K562 (cell line): ENCODE data around the gene TMEM79. TPM values are rescaled to one million over a fixed set of nuclear protein-coding genes. Genes with fewer than 3 reads are reported as not detected.

Experiments used
- ATAC-seq: fragments of 200-7000 bp; cut with Tn5 transposase; 3 replicates; pipeline ENCODE4 v1.9.1; 2020; ENCODE audit warnings: moderate library complexity
- BruUV-seq: library from RNA; stranded (reverse); fragments of 400-500 nt; replicated peaks from 2 replicates; lab custom pipeline; 2021; lab: Mats Ljungman, UMichigan
- CTCF ChIA-PET: fragments of 300-600 bp; formaldehyde crosslinking; extraction: SDS; loops from one replicate; lab custom pipeline; 2021; ENCODE audit warnings: low intra/inter-chr PET ratio; lab: Yijun Ruan, JAX
- POLR2A ChIA-PET: fragments of 300-600, 350-650 bp; sonication (Branson Sonifier 250); formaldehyde crosslinking; extraction: SDS; loops from one replicate; lab custom pipeline; 2021; ENCODE audit warnings: antibody characterized with exemption, inconsistent platforms; lab: Yijun Ruan, JAX
- DNase-seq, 4 experiments: peaks; one replicate each; pipeline versions ENCODE4 v3.0.0 to v3.0.0-alpha.2; 2011 to 2018; ENCODE audit warnings: low spot score in 3 of 4, mixed read lengths in 3 of 4; ENCODE audit errors: extremely low read depth in 1 of 4
- FAIRE-seq: peaks from 2 replicates; lab custom pipeline; 2011; peaks lifted over from hg19 to GRCh38; lab: Jason Lieb, UNC
- H2AFZ ChIP-seq: 2 replicates; pipeline ENCODE4 v1.6.0; 2011; ENCODE audit warnings: low read depth, low read length, control low read depth, inconsistent platforms
- H3K27ac ChIP-seq: fragments of 200-600 bp; 3 replicates; pipeline ENCODE4 v1.8.0; 2011; ENCODE audit warnings: low read depth, mild to moderate bottlenecking, control low read depth, inconsistent platforms, low read length, moderate library complexity, mixed read lengths; ENCODE audit errors: extremely low read depth
- H3K27me3 ChIP-seq, 2 experiments: fragments of 300-600 bp in 1 of 2; 2 replicates in 1 of 2; 3 replicates in 1 of 2; pipeline versions ENCODE4 v1.6.0 to v1.8.0; 2011; ENCODE audit warnings: inconsistent platforms in 2 of 2, low read length in 2 of 2, mild to moderate bottlenecking in 1 of 2, mixed read lengths in 1 of 2, moderate library complexity in 1 of 2; ENCODE audit not compliant: control insufficient read depth in 2 of 2, insufficient read depth in 2 of 2
- H3K36me3 ChIP-seq: fragments of 300-600 bp; 3 replicates; pipeline ENCODE4 v1.8.0; 2011; ENCODE audit warnings: mild to moderate bottlenecking, low read length, inconsistent platforms; ENCODE audit not compliant: control insufficient read depth, insufficient read depth
- H3K4me1 ChIP-seq, 2 experiments: fragments of 200-600 bp in 1 of 2; replicated peaks in 1 of 2; 2 replicates in 1 of 2; 3 replicates in 1 of 2; pipeline versions ENCODE4 v1.5.1 to v1.8.0; 2011; ENCODE audit warnings: inconsistent platforms in 2 of 2, low read length in 2 of 2, mild to moderate bottlenecking in 1 of 2, mixed read lengths in 1 of 2, moderate library complexity in 1 of 2; ENCODE audit not compliant: control insufficient read depth in 2 of 2, insufficient read depth in 2 of 2
- H3K4me2 ChIP-seq: 2 replicates; pipeline ENCODE4 v1.6.1; 2011; ENCODE audit warnings: low read length, control low read depth, inconsistent platforms, mixed read lengths; ENCODE audit not compliant: insufficient read depth
- H3K4me3 ChIP-seq: fragments of 200-600 bp; sonication (generic), shearing (Covaris generic); 2 replicates; pipeline ENCODE4 v1.5.1; 2016; ENCODE audit warnings: control low read depth, inconsistent platforms
- H3K79me2 ChIP-seq: fragments of 200-600 bp; 3 replicates; pipeline ENCODE4 v1.8.0; 2011; ENCODE audit warnings: low read length, inconsistent platforms; ENCODE audit not compliant: control insufficient read depth, insufficient read depth
- H3K9ac ChIP-seq, 2 experiments: 2 replicates each; pipeline versions ENCODE4 v1.6.0 to v1.6.1; 2011; ENCODE audit warnings: low read depth in 2 of 2, low read length in 2 of 2, control low read depth in 1 of 2, inconsistent platforms in 1 of 2, mild to moderate bottlenecking in 1 of 2, mixed read lengths in 1 of 2; ENCODE audit not compliant: insufficient read depth in 1 of 2
- H3K9me1 ChIP-seq: one replicate; pipeline ENCODE4 v1.6.0; 2011; ENCODE audit warnings: inconsistent platforms, mild to moderate bottlenecking, low read length, moderate library complexity; ENCODE audit not compliant: control insufficient read depth, insufficient read depth
- H3K9me3 ChIP-seq: replicated peaks from 2 replicates; pipeline ENCODE4 v1.5.1; 2011; ENCODE audit warnings: low read depth, low read length, inconsistent platforms; ENCODE audit not compliant: control insufficient read depth, insufficient read depth
- H4K20me1 ChIP-seq: replicated peaks from 2 replicates; pipeline ENCODE4 v1.6.1; 2011; ENCODE audit warnings: low read length, inconsistent platforms, mixed read lengths; ENCODE audit not compliant: control insufficient read depth, insufficient read depth
- ARID3B ChIP-seq: fragments of 250-450 bp; sonication (Bioruptor Pico); IDR thresholded peaks from 2 replicates; pipeline ENCODE4 v1.4.0; 2020; ENCODE audit warnings: borderline replicate concordance
- CBX2 ChIP-seq: fragments of 200-600 bp; sonication (generic); IDR thresholded peaks from one replicate; pipeline ENCODE4 v1.6.1; 2012; ENCODE audit warnings: mild to moderate bottlenecking, low read length, inconsistent platforms; ENCODE audit not compliant: insufficient read depth, poor library complexity, severe bottlenecking
- GATA2 ChIP-seq: sonication (generic); formaldehyde crosslinking; IDR thresholded peaks from 2 replicates; pipeline ENCODE4 v1.4.0; 2020; ENCODE audit warnings: mild to moderate bottlenecking, missing genetic modification reagents
- GATAD2A ChIP-seq: fragments of 450-650 bp; IDR thresholded peaks from 2 replicates; pipeline ENCODE4 v1.6.1; 2017
- HDAC1 ChIP-seq, 2 experiments: fragments of 450-650 bp; IDR thresholded peaks; 2 replicates each; pipeline ENCODE4 v1.6.1; 2016 to 2017; ENCODE audit warnings: inconsistent platforms in 1 of 2, mild to moderate bottlenecking in 1 of 2, moderate library complexity in 1 of 2
- HSF4 ChIP-seq: fragments of 250-450 bp; sonication (Bioruptor Pico); IDR thresholded peaks from 2 replicates; pipeline ENCODE4 v2.1.2; 2022; ENCODE audit warnings: mild to moderate bottlenecking, moderate library complexity, borderline replicate concordance
- NR2F6 ChIP-seq: fragments of 450-650 bp; formaldehyde crosslinking; IDR thresholded peaks from 2 replicates; pipeline ENCODE4 v1.4.0; 2020; ENCODE audit warnings: mild to moderate bottlenecking
- POLR2G ChIP-seq: fragments of 200-400 bp; formaldehyde crosslinking; IDR thresholded peaks from 2 replicates; pipeline ENCODE4 v1.6.1; 2017; ENCODE audit warnings: low read depth, mild to moderate bottlenecking, antibody characterized with exemption, low read length, moderate library complexity
- SPI1 ChIP-seq: IDR thresholded peaks from 2 replicates; pipeline ENCODE4 v1.6.1; 2011; ENCODE audit warnings: low read depth, low read length, control low read depth, borderline replicate concordance
- SRF ChIP-seq, 2 experiments: fragments of 250-450, 450-650 bp in 1 of 2; sonication (Bioruptor Pico) in 1 of 2; sonication (generic) in 1 of 2; formaldehyde crosslinking; IDR thresholded peaks; 2 replicates each; pipeline versions ENCODE4 v1.5.0 to v1.5.1; 2020 to 2022; ENCODE audit warnings: mild to moderate bottlenecking in 1 of 2, missing genetic modification reagents in 1 of 2
- U2AF2 ChIP-seq: fragments of 200-400 bp; formaldehyde crosslinking; optimal IDR thresholded peaks from 2 replicates; pipeline ENCODE3; 2017; ENCODE audit warnings: low read depth, mild to moderate bottlenecking, low read length
- ZKSCAN8 ChIP-seq: fragments of 200-800 bp; sonication (Bioruptor generic); IDR thresholded peaks from 2 replicates; pipeline ENCODE4 v1.6.1; 2016; ENCODE audit warnings: missing genetic modification characterization, missing compliant biosample characterization
- ZNF311 ChIP-seq: fragments of 250-450 bp; sonication (Bioruptor Pico); IDR thresholded peaks from 2 replicates; pipeline ENCODE4 v1.4.0; 2020; ENCODE audit warnings: mild to moderate bottlenecking, moderate library complexity
- ZNF408 ChIP-seq: fragments of 250-450 bp; sonication (Bioruptor Pico); IDR thresholded peaks from 2 replicates; pipeline ENCODE4 v1.4.0; 2020; ENCODE audit warnings: low read depth, mild to moderate bottlenecking, moderate library complexity
- ZNF764 ChIP-seq: fragments of 250-450 bp; sonication (Bioruptor Pico); IDR thresholded peaks from 2 replicates; pipeline ENCODE4 v1.4.0; 2020; ENCODE audit warnings: low read depth, mild to moderate bottlenecking, moderate library complexity
- WGBS: fragments of 100-300 bp; shearing (Covaris generic); methylation state at CpG from one replicate; pipeline ENCODE4 v1.1.6; 2016; ENCODE audit warnings: low coverage, mixed read lengths; ENCODE audit not compliant: insufficient coverage; ENCODE audit errors: missing lambda C conversion rate; 5-methylcytosine and 5-hydroxymethylcytosine counted together
- in situ Hi-C: fragments of 300-500 bp; cut with MboI; formaldehyde crosslinking; loops from 4 replicates; pipeline ENCODE4 v1.15.0; 2018; ENCODE audit warnings: inconsistent platforms, mixed read lengths
- intact Hi-C: fragments of 100-400 bp; cut with micrococcal nuclease; formaldehyde crosslinking; loops from 2 replicates; pipeline ENCODE4 v1.14.2; 2022
- polyA plus RNA-seq, 8 experiments: library from polyadenylated mRNA; depleted of rRNA in 4 of 8; stranded (reverse) in 5 of 8; unstranded in 3 of 8; fragments of >200 nt; fragmentation: Nextera tagmentation in 2 of 8; fragmentation: Illumina TruSeq in 1 of 8; extraction: Ambion mirVana in 2 of 8; extraction: Trizol in 1 of 8; gene quantifications; 2 replicates each; pipeline versions ENCODE4 v1.2.1 to v1.2.3, GENCODE V29; 2011 to 2014; ENCODE audit warnings: inconsistent platforms in 1 of 8, missing spikeins in 1 of 8
- total RNA-seq, 7 experiments: library from RNA; depleted of rRNA in 6 of 7; stranded (reverse); fragments of >200 nt in 6 of 7; fragmentation: Illumina TruSeq in 2 of 7; extraction: Trizol in 2 of 7; gene quantifications; 2 replicates each; pipeline versions ENCODE4 v1.2.1 to v1.2.3, GENCODE V29; 2011 to 2021; ENCODE audit warnings: low replicate concordance in 1 of 7

TMEM79 gene
- total and polyA plus RNA-seq, 9 of the 15 experiments (the other 6 are each of a cell fraction or from before 2014, with no cell fraction given) = 0.69 to 6.8 (median 4.0) TPM

- intact Hi-C loops (no loop called here), in situ Hi-C loops (no loop called here)
- Histone ChIP-seq H3K4me3 (no peak overlapping the region), H3K9ac (0 out of 4 replicates have a peak overlapping the region, but pooled peaks of 1 of the 2 experiments have one; percentile 22), H3K4me2 (no peak overlapping the region), H4K20me1 (no peaks in the 10 kb centered on the region), H3K27ac (no peak overlapping the region), H3K27me3 (no peaks in the 10 kb centered on the region), H2AFZ (no peak overlapping the region), H3K36me3 (peaks cover 47% of the 10 kb centered on the region; the same call in 2 of the 3 replicates), H3K79me2 (no peaks in the 10 kb centered on the region), H3K4me1 (peaks cover 6 to 11% of the 10 kb centered on the region in 2 experiments; a peak in 4 of 5 replicates), H3K9me1 (no peaks in the 10 kb centered on the region), H3K9me3 (no peaks in the 10 kb centered on the region)
- FAIRE-seq = no peak
- ChIA-PET CTCF (no interaction called here), POLR2A (interaction anchor here (0.6 to 0.8 kb wide), 2 partner anchors 9 to 94 kb away, joined by 3 read pairs; no protein-coding TSS in a partner anchor)
- BruUV-seq = no TSS peak
- DNase-seq = no peak
- no peak for TF ChIP-seq CBX2
- TF ChIP-seq POLR2G = peak; percentile 25; the same call in 1 of the 2 replicates
- no peak for ATAC-seq
- 93% methylated on average over 11 of the region's 12 CpGs for WGBS
These were observed 48.0 kb upstream of the TMEM79 start for GRCh38 chr1:156236164-156236563.

- ATAC-seq = no peak
- in situ Hi-C loops = no loop called here
- Histone ChIP-seq H2AFZ (no peak overlapping the region), H3K27me3 (no peaks in the 10 kb centered on the region), H3K36me3 (peaks cover 47% of the 10 kb centered on the region; the same call in 2 of the 3 replicates), H3K27ac (no peak overlapping the region), H3K9me1 (peaks cover 3% of the 10 kb centered on the region), H3K4me2 (no peak overlapping the region), H4K20me1 (no peaks in the 10 kb centered on the region; the same call in 1 of the 2 replicates), H3K79me2 (no peaks in the 10 kb centered on the region), H3K4me1 (peaks cover 0 to 19% of the 10 kb centered on the region in 2 experiments; a peak in 3 of 5 replicates), H3K4me3 (no peak overlapping the region), H3K9me3 (no peaks in the 10 kb centered on the region), H3K9ac (no peak overlapping the region)
- ChIA-PET CTCF (no interaction called here), POLR2A (interaction anchor here (0.6 to 1.1 kb wide), 2 partner anchors 11 to 24 kb away, joined by 4 to 5 read pairs; no protein-coding TSS in a partner anchor)
- no peak for FAIRE-seq
- intact Hi-C loops = no loop called here
- BruUV-seq = no TSS peak
- WGBS = 74% methylated on average over 5 of the region's 5 CpGs
- no peak for DNase-seq
- TF ChIP-seq GATAD2A (no peak), ZNF311 (CRISPR knock-in tag) (no peak), NR2F6 (CRISPR knock-in tag) (no peak), GATA2 (CRISPR knock-in tag) (no peak), SRF (CRISPR knock-in tag; IDR thresholded peaks at IDR 0.05) (no peak), HDAC1 (IDR thresholded peaks at IDR 0.05) (no peak), ZKSCAN8 (CRISPR knock-in tag) (no peak), HSF4 (no peak), ARID3B (CRISPR knock-in tag) (no peak), ZNF408 (CRISPR knock-in tag) (no peak), ZNF764 (CRISPR knock-in tag) (no peak), U2AF2 (no peak), SPI1 (no peak)
These were observed 45.9 kb upstream of the TMEM79 start for GRCh38 chr1:156238248-156238647.
